Measurements from ENCODE around the gene MAN1B1. TPM values are rescaled to one million over a fixed set of nuclear protein-coding genes. Genes with fewer than 3 reads are reported as not detected.

Gene MAN1B1
- total RNA-seq, 1 donor from 2014 or later = 31.8 TPM

GRCh38 chr9:137103206-137103999, 16.6 kb downstream of the MAN1B1 start:
- peaks cover 76 to 87% (median 80%) of the 10 kb centered on the region in 3 donors for H3K36me3 ChIP-seq (ENCODE audit: control insufficient read depth in 3 of 3, insufficient read depth in 3 of 3, low read length in 3 of 3)
- no peak overlapping the region for H3K4me3 ChIP-seq (ENCODE audit: low read length in 3 of 3)
- no peaks in the 10 kb centered on the region for H3K9me3 ChIP-seq (ENCODE audit: control insufficient read depth in 3 of 3, low read length in 3 of 3)
- H3K4me1 ChIP-seq (ENCODE audit: control insufficient read depth in 3 of 3, insufficient read depth in 3 of 3, low read length in 3 of 3) = no peaks in the 10 kb centered on the region
- no peak overlapping the region for H3K27ac ChIP-seq (ENCODE audit: low read depth, low read length)
- H3K27me3 ChIP-seq (ENCODE audit: control insufficient read depth in 3 of 3, insufficient read depth in 3 of 3, low read length in 3 of 3) = no peaks in the 10 kb centered on the region
- no peak overlapping the region for H3K9ac ChIP-seq (ENCODE audit: low read depth in 1 of 3, low read length in 3 of 3)

- Histone ChIP-seq H3K9ac (ENCODE audit: low read depth in 1 of 3, low read length in 3 of 3) (no peak overlapping the region), H3K27me3 (ENCODE audit: control insufficient read depth in 3 of 3, insufficient read depth in 3 of 3, low read length in 3 of 3) (no peaks in the 10 kb centered on the region), H3K4me3 (ENCODE audit: low read length in 3 of 3) (no peak overlapping the region), H3K36me3 (ENCODE audit: control insufficient read depth in 3 of 3, insufficient read depth in 3 of 3, low read length in 3 of 3) (peaks cover 69 to 85% (median 76%) of the 10 kb centered on the region in 3 donors), H3K4me1 (ENCODE audit: control insufficient read depth in 3 of 3, insufficient read depth in 3 of 3, low read length in 3 of 3) (no peaks in the 10 kb centered on the region), H3K9me3 (ENCODE audit: control insufficient read depth in 3 of 3, low read length in 3 of 3) (no peaks in the 10 kb centered on the region), H3K27ac (ENCODE audit: low read depth, low read length) (no peak overlapping the region)
Observed at GRCh38 chr9:137105814-137106661, 19.3 kb downstream of the MAN1B1 start.

GRCh38 chr9:137106662-137107250, 20.0 kb downstream of the MAN1B1 start:
- H3K9ac ChIP-seq (ENCODE audit: low read depth in 1 of 3, low read length in 3 of 3) = no peak overlapping the region
- H3K9me3 ChIP-seq (ENCODE audit: control insufficient read depth in 3 of 3, low read length in 3 of 3) = no peaks in the 10 kb centered on the region
- H3K27me3 ChIP-seq (ENCODE audit: control insufficient read depth in 3 of 3, insufficient read depth in 3 of 3, low read length in 3 of 3) = no peaks in the 10 kb centered on the region
- no peak overlapping the region for H3K4me3 ChIP-seq (ENCODE audit: low read length in 3 of 3)
- H3K4me1 ChIP-seq (ENCODE audit: control insufficient read depth in 3 of 3, insufficient read depth in 3 of 3, low read length in 3 of 3) = no peaks in the 10 kb centered on the region
- no peak overlapping the region for H3K27ac ChIP-seq (ENCODE audit: low read depth, low read length)
- peaks cover 62 to 78% (median 70%) of the 10 kb centered on the region in 3 donors for H3K36me3 ChIP-seq (ENCODE audit: control insufficient read depth in 3 of 3, insufficient read depth in 3 of 3, low read length in 3 of 3)

- Histone ChIP-seq H3K9ac (ENCODE audit: low read depth in 1 of 3, low read length in 3 of 3) (no peak overlapping the region), H3K36me3 (ENCODE audit: control insufficient read depth in 3 of 3, insufficient read depth in 3 of 3, low read length in 3 of 3) (peaks cover 56 to 72% (median 63%) of the 10 kb centered on the region in 3 donors), H3K9me3 (ENCODE audit: control insufficient read depth in 3 of 3, low read length in 3 of 3) (no peaks in the 10 kb centered on the region), H3K4me1 (ENCODE audit: control insufficient read depth in 3 of 3, insufficient read depth in 3 of 3, low read length in 3 of 3) (no peaks in the 10 kb centered on the region), H3K27me3 (ENCODE audit: control insufficient read depth in 3 of 3, insufficient read depth in 3 of 3, low read length in 3 of 3) (no peaks in the 10 kb centered on the region), H3K4me3 (ENCODE audit: low read length in 3 of 3) (no peak overlapping the region), H3K27ac (ENCODE audit: low read depth, low read length) (no peak overlapping the region)
Observed at GRCh38 chr9:137107312-137107921, 20.6 kb downstream of the MAN1B1 start.

- H3K27ac ChIP-seq (ENCODE audit: low read depth, low read length) = no peak overlapping the region
- H3K27me3 ChIP-seq (ENCODE audit: control insufficient read depth in 3 of 3, insufficient read depth in 3 of 3, low read length in 3 of 3) = no peaks in the 10 kb centered on the region
- H3K4me3 ChIP-seq (ENCODE audit: low read length in 3 of 3) = no peak overlapping the region
- no peak overlapping the region for H3K9ac ChIP-seq (ENCODE audit: low read depth in 1 of 3, low read length in 3 of 3)
- peaks cover 51 to 66% (median 63%) of the 10 kb centered on the region in 3 donors for H3K36me3 ChIP-seq (ENCODE audit: control insufficient read depth in 3 of 3, insufficient read depth in 3 of 3, low read length in 3 of 3)
- no peaks in the 10 kb centered on the region for H3K9me3 ChIP-seq (ENCODE audit: control insufficient read depth in 3 of 3, low read length in 3 of 3)
- no peaks in the 10 kb centered on the region for H3K4me1 ChIP-seq (ENCODE audit: control insufficient read depth in 3 of 3, insufficient read depth in 3 of 3, low read length in 3 of 3)
Observed at GRCh38 chr9:137107982-137108381, 21.2 kb downstream of the MAN1B1 start.

GRCh38 chr9:137108608-137109249, 21.9 kb downstream of the MAN1B1 start:
- H3K4me3 ChIP-seq (ENCODE audit: low read length in 3 of 3) = no peak overlapping the region
- no peaks in the 10 kb centered on the region for H3K9me3 ChIP-seq (ENCODE audit: control insufficient read depth in 3 of 3, low read length in 3 of 3)
- no peak overlapping the region for H3K9ac ChIP-seq (ENCODE audit: low read depth in 1 of 3, low read length in 3 of 3)
- peaks cover 48 to 58% (median 56%) of the 10 kb centered on the region in 3 donors for H3K36me3 ChIP-seq (ENCODE audit: control insufficient read depth in 3 of 3, insufficient read depth in 3 of 3, low read length in 3 of 3)
- H3K4me1 ChIP-seq (ENCODE audit: control insufficient read depth in 3 of 3, insufficient read depth in 3 of 3, low read length in 3 of 3) = no peaks in the 10 kb centered on the region
- H3K27ac ChIP-seq (ENCODE audit: low read depth, low read length) = no peak overlapping the region
- no peaks in the 10 kb centered on the region for H3K27me3 ChIP-seq (ENCODE audit: control insufficient read depth in 3 of 3, insufficient read depth in 3 of 3, low read length in 3 of 3)

GRCh38 chr9:137109250-137110146, 22.7 kb downstream of the MAN1B1 start:
- no peaks in the 10 kb centered on the region for H3K9me3 ChIP-seq (ENCODE audit: control insufficient read depth in 3 of 3, low read length in 3 of 3)
- no peak overlapping the region for H3K9ac ChIP-seq (ENCODE audit: low read depth in 1 of 3, low read length in 3 of 3)
- peaks cover 42 to 51% (median 51%) of the 10 kb centered on the region in 3 donors for H3K36me3 ChIP-seq (ENCODE audit: control insufficient read depth in 3 of 3, insufficient read depth in 3 of 3, low read length in 3 of 3)
- H3K4me1 ChIP-seq (ENCODE audit: control insufficient read depth in 3 of 3, insufficient read depth in 3 of 3, low read length in 3 of 3) = no peaks in the 10 kb centered on the region
- H3K27me3 ChIP-seq (ENCODE audit: control insufficient read depth in 3 of 3, insufficient read depth in 3 of 3, low read length in 3 of 3) = no peaks in the 10 kb centered on the region
- no peak overlapping the region for H3K4me3 ChIP-seq (ENCODE audit: low read length in 3 of 3)
- H3K27ac ChIP-seq (ENCODE audit: low read depth, low read length) = no peak overlapping the region

- H3K36me3 ChIP-seq (ENCODE audit: control insufficient read depth in 3 of 3, insufficient read depth in 3 of 3, low read length in 3 of 3) = peaks cover 37 to 45% (median 44%) of the 10 kb centered on the region in 3 donors
- H3K9me3 ChIP-seq (ENCODE audit: control insufficient read depth in 3 of 3, low read length in 3 of 3) = no peaks in the 10 kb centered on the region
- peaks cover 5 to 6% (median 5%) of the 10 kb centered on the region in 3 donors for H3K4me1 ChIP-seq (ENCODE audit: control insufficient read depth in 3 of 3, insufficient read depth in 3 of 3, low read length in 3 of 3)
- no peaks in the 10 kb centered on the region for H3K27me3 ChIP-seq (ENCODE audit: control insufficient read depth in 3 of 3, insufficient read depth in 3 of 3, low read length in 3 of 3)
- no peak overlapping the region for H3K9ac ChIP-seq (ENCODE audit: low read depth in 1 of 3, low read length in 3 of 3)
- H3K4me3 ChIP-seq (ENCODE audit: low read length in 3 of 3) = no peak overlapping the region
- no peak overlapping the region for H3K27ac ChIP-seq (ENCODE audit: low read depth, low read length)
Observed at GRCh38 chr9:137110147-137110910, 23.5 kb downstream of the MAN1B1 start.
